PC-3 (cell line): ENCODE results near the gene MANBA. TPM values are rescaled to one million over a fixed set of nuclear protein-coding genes. Genes with fewer than 3 reads are reported as not detected.

Source experiments
- ATAC-seq: fragments of 200-7000 bp; cut with Tn5 transposase; 2 replicates; pipeline ENCODE4 v1.9.1; 2020; ENCODE audit warnings: mild to moderate bottlenecking, moderate library complexity
- BruUV-seq: library from RNA; stranded (reverse); fragments of 400-500 nt; replicated peaks from 2 replicates; lab custom pipeline; 2021; lab: Mats Ljungman, UMichigan
- CTCF ChIA-PET: fragments of 300-600 bp; sonication (Branson Sonifier 250); formaldehyde crosslinking; loops from one replicate; lab custom pipeline; 2022; ENCODE audit warnings: antibody characterized with exemption; lab: Charles Lee
- POLR2A ChIA-PET: fragments of 300-600 bp; sonication (Branson Sonifier 250); formaldehyde crosslinking; loops from one replicate; lab custom pipeline; 2022; ENCODE audit warnings: antibody characterized with exemption; ENCODE audit not compliant: unreplicated experiment; lab: Charles Lee
- DNase-seq: peaks from one replicate; pipeline ENCODE4 v3.0.0-alpha.2; 2015
- H2AFZ ChIP-seq: fragments of 300-600 bp; sonication (generic); 2 replicates; pipeline ENCODE4 v1.6.0; 2016; ENCODE audit warnings: antibody characterized with exemption, low read length
- H3F3A ChIP-seq: fragments of 300-600 bp; sonication (generic); one replicate; pipeline ENCODE4 v1.6.0; 2017; ENCODE audit warnings: antibody characterized with exemption, low read length, control low read depth, mild to moderate bottlenecking; ENCODE audit not compliant: unreplicated experiment
- H3K27ac ChIP-seq: fragments of 300-600 bp; sonication (generic); 2 replicates; pipeline ENCODE4 v1.5.1; 2016; ENCODE audit warnings: mild to moderate bottlenecking, low read length
- H3K27me3 ChIP-seq: fragments of 300-600 bp; sonication (generic); 2 replicates; pipeline ENCODE4 v1.6.1; 2016; ENCODE audit warnings: low read length, mixed read lengths
- H3K36me3 ChIP-seq: fragments of 300-600 bp; sonication (generic); 2 replicates; pipeline ENCODE4 v1.6.1; 2016; ENCODE audit warnings: low read depth, mixed run types, low read length, mixed read lengths
- H3K4me1 ChIP-seq: fragments of 300-600 bp; sonication (generic); 2 replicates; pipeline ENCODE4 v1.5.1; 2016; ENCODE audit warnings: low read length; ENCODE audit not compliant: insufficient read depth
- H3K4me2 ChIP-seq: fragments of 300-600 bp; sonication (generic); 2 replicates; pipeline ENCODE4 v1.6.0; 2016; ENCODE audit warnings: low read length
- H3K4me3 ChIP-seq: fragments of 300-600 bp; sonication (generic); 2 replicates; pipeline ENCODE4 v1.5.1; 2016; ENCODE audit warnings: mild to moderate bottlenecking, low read length, mixed read lengths
- H3K79me2 ChIP-seq: fragments of 300-600 bp; sonication (generic); 2 replicates; pipeline ENCODE4 v1.6.1; 2017; ENCODE audit warnings: low read length, mixed read lengths
- H3K9ac ChIP-seq: fragments of 300-600 bp; sonication (generic); 2 replicates; pipeline ENCODE4 v1.6.0; 2016; ENCODE audit warnings: mild to moderate bottlenecking, low read length
- H3K9me2 ChIP-seq: fragments of 300-600 bp; sonication (generic); replicated peaks from 2 replicates; pipeline ENCODE4 v1.6.1; 2016; ENCODE audit warnings: mixed run types, low read length, mixed read lengths
- H3K9me3 ChIP-seq: fragments of 300-600 bp; sonication (generic); 2 replicates; pipeline ENCODE4 v1.6.1; 2016; ENCODE audit warnings: low read length, mixed read lengths
- H4K20me1 ChIP-seq: fragments of 300-600 bp; sonication (generic); 2 replicates; pipeline ENCODE4 v1.6.1; 2016; ENCODE audit warnings: low read length, mixed read lengths
- CTCF ChIP-seq: fragments of 300-600 bp; sonication (generic); conservative IDR thresholded peaks from 2 replicates; pipeline ENCODE4 v1.5.1; 2017; ENCODE audit warnings: antibody characterized with exemption, low read depth, mild to moderate bottlenecking, low read length
- EZH2 ChIP-seq: fragments of 300-600 bp; sonication (generic); IDR thresholded peaks from one replicate; pipeline ENCODE4 v1.6.1; 2017; ENCODE audit warnings: antibody characterized with exemption, mild to moderate bottlenecking, low read length; ENCODE audit not compliant: unreplicated experiment
- EZH2phosphoT487 ChIP-seq: fragments of 300-600 bp; sonication (generic); IDR thresholded peaks from 2 replicates; pipeline ENCODE4 v1.6.1; 2018; ENCODE audit warnings: mild to moderate bottlenecking, antibody characterized with exemption, low read length, borderline replicate concordance
- intact Hi-C: fragments of 100-400 bp; cut with micrococcal nuclease; formaldehyde crosslinking; loops from 2 replicates; pipeline ENCODE4 v1.9.0; 2023
- total RNA-seq: library from RNA; depleted of rRNA; stranded (reverse); fragments of >200 nt; gene quantifications from 2 replicates; pipeline ENCODE4 v1.2.3, GENCODE V29; 2014

Gene MANBA
- total RNA-seq, 1 experiment from 2014 or later: 20.9 TPM

GRCh38 chr4:102705391-102705935, 55.3 kb downstream of the MANBA start:
- DNase-seq (no peak), ATAC-seq (no peak)
- no TSS peak for BruUV-seq
- Histone ChIP-seq H3K4me1 (no peaks in the 10 kb centered on the region), H3K4me2 (no peak overlapping the region), H3K4me3 (no peak overlapping the region), H3K27ac (no peak overlapping the region), H3K9ac (no peak overlapping the region), H3F3A (no peaks in the 10 kb centered on the region), H3K36me3 (no peaks in the 10 kb centered on the region), H4K20me1 (no peaks in the 10 kb centered on the region), H3K9me3 (no peaks in the 10 kb centered on the region), H3K79me2 (no peaks in the 10 kb centered on the region), H2AFZ (no peak overlapping the region), H3K27me3 (no peaks in the 10 kb centered on the region), H3K9me2 (no peaks in the 10 kb centered on the region)
- POLR2A ChIA-PET: no interaction called here
- TF ChIP-seq CTCF (no peak), EZH2 (no peak), EZH2phosphoT487 (no peak)
- intact Hi-C loops: no loop called here
- CTCF ChIA-PET: no interaction called here

- H3F3A ChIP-seq: no peaks in the 10 kb centered on the region
- no peaks in the 10 kb centered on the region for H4K20me1 ChIP-seq
- no peak overlapping the region for H3K4me3 ChIP-seq
- peaks cover 34% of the 10 kb centered on the region for H3K4me1 ChIP-seq
- no peak overlapping the region for H3K27ac ChIP-seq
- H3K4me2 ChIP-seq: no peak overlapping the region
- ChIA-PET POLR2A (no interaction called here), CTCF (no interaction called here)
- H3K9ac ChIP-seq: no peak overlapping the region
- no peaks in the 10 kb centered on the region for H3K27me3 ChIP-seq
- no peaks in the 10 kb centered on the region for H3K79me2 ChIP-seq
- intact Hi-C loops: no loop called here
- TF ChIP-seq EZH2 (no peak), CTCF (no peak), EZH2phosphoT487 (no peak)
- no peak for DNase-seq
- H3K9me2 ChIP-seq: no peaks in the 10 kb centered on the region
- no TSS peak for BruUV-seq
- no peak for ATAC-seq
- no peak overlapping the region for H2AFZ ChIP-seq
- no peaks in the 10 kb centered on the region for H3K36me3 ChIP-seq
- no peaks in the 10 kb centered on the region for H3K9me3 ChIP-seq
These were observed 64.0 kb downstream of the MANBA start for GRCh38 chr4:102696758-102697157.

GRCh38 chr4:102694791-102695190, 66.0 kb downstream of the MANBA start:
- H3K27ac ChIP-seq: peak overlapping the region; percentile 11; the same call in 1 of the 2 replicates
- no peaks in the 10 kb centered on the region for H3F3A ChIP-seq
- POLR2A ChIA-PET: no interaction called here
- peaks cover 34% of the 10 kb centered on the region for H3K4me1 ChIP-seq
- TF ChIP-seq CTCF (no peak), EZH2phosphoT487 (no peak), EZH2 (no peak)
- H3K9me2 ChIP-seq: no peaks in the 10 kb centered on the region
- no TSS peak for BruUV-seq
- no peaks in the 10 kb centered on the region for H4K20me1 ChIP-seq
- CTCF ChIA-PET: no interaction called here
- no peak overlapping the region for H2AFZ ChIP-seq
- no peak overlapping the region for H3K4me2 ChIP-seq
- H3K9ac ChIP-seq: no peak overlapping the region
- ATAC-seq (peak; percentile 49), DNase-seq (peak; percentile 57)
- no peak overlapping the region for H3K4me3 ChIP-seq
- H3K27me3 ChIP-seq: no peaks in the 10 kb centered on the region
- H3K79me2 ChIP-seq: no peaks in the 10 kb centered on the region
- H3K9me3 ChIP-seq: no peaks in the 10 kb centered on the region
- intact Hi-C loops: no loop called here
- no peaks in the 10 kb centered on the region for H3K36me3 ChIP-seq
